Dedifferentiated amniotic fluid mesenchymal stem cell (primary cell): ENCODE data around the gene UNG.
"Not testable (repeated sequence)": the region's sequence is repeated elsewhere in the genome, so short reads cannot be mapped to it uniquely, and the experiment has no call there.

Experiments used
- DNase-seq: peaks from one replicate; pipeline ENCODE4 v3.0.0-alpha.2; 2016; ENCODE audit errors: extremely low spot score

Gene UNG

DNA sequence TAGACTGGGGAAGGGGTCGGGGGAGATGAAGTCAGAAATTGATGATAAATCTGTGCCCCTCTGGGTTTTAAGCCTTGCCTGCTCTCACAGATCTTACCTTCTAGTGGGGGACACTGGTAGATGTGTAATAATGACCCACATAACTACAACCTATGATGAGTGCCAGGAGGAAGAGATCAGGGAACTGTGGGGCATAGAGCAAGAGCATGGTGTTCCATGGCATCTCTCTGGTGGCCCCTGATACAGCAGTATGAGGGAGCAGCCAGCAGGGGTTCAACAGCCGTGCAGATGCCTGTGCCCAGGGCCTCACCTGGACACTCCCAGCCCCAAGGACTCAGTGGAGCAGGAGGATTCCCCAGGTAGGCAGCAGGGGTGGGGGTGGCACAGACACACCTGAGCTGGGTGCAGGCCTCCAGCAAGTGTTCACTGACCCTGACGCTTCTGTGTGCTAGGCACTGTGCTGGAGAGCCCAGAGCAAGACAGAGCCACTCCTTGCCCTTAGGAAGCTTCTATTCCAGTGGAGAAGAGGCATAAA lies 24.0 kb downstream of the UNG start:
- no peak for DNase-seq

DNA sequence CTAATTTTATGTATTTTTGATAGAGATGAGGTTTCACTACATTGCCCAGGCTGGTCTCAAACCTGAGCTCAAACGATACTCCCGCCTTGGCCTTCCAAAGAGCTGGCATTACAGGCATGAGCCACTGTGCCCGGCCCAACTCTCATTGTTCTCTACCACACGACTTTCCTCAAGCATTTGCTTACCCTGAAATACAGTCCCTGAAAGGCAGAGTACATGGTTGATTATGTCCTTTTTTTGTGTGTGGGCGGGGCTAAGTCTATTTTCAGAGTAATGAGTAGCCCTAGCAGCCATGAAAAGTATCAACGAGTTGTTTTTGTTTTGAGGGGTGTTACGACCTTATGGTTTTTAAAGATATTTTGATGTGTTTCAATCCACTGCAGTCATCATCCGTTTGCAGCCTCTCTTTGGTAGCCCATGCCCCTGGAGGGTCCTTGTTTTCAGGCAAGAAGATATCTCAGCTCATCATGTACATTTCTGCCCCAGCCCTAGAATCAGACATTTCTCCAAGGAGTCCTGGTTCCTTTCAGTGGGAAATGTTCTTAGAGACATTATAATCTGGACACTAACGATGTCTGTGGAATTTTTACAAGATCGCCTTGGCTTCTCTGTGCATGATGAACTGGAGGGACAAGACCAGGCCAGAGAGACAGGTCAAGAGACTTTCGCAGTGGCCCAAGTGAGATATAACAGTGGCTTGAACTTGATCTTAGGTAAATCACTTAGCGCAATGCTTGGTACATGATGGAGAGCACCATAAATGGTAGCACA lies 27.7 kb downstream of the UNG start:
- DNase-seq = no peak

DNA sequence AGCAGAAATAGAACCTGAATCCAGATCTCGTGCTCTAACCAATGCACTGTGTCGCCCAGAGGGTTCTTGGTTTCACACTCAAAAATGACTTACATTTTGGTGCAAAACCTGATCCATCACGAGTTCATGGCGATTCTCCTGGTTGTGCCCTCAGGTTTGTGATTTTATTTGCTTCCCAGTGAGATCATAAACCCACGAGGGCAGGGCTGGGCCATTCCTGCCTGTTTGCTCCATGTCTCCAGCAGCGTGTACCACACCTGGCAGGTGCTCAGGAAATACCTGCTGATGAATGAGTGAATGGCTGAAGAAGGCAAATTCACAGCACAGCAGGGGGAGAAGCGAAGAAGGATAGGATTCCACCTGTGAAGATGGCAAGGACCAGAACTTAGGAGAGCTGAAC lies 28.4 kb downstream of the UNG start:
- DNase-seq = no peak

DNA sequence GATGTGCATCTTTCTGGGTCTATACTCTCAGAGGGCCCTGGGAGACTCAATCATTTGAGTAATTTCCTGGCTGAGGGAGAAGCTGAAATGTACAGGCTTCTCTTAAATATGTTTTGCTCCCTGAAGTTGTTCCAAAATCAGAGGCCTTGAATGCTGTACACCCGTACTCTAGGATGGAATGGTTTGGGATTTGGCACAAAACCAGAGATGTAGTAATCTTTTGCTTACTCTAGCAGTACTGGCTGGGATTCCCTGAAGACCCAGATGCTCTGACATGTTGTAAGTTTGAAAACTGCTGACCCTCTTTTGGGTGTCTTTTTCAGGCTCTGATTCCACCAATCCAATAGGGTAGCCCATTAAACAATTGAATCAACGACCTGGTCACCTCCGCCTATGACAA lies 29.4 kb downstream of the UNG start:
- no peak for DNase-seq

DNA sequence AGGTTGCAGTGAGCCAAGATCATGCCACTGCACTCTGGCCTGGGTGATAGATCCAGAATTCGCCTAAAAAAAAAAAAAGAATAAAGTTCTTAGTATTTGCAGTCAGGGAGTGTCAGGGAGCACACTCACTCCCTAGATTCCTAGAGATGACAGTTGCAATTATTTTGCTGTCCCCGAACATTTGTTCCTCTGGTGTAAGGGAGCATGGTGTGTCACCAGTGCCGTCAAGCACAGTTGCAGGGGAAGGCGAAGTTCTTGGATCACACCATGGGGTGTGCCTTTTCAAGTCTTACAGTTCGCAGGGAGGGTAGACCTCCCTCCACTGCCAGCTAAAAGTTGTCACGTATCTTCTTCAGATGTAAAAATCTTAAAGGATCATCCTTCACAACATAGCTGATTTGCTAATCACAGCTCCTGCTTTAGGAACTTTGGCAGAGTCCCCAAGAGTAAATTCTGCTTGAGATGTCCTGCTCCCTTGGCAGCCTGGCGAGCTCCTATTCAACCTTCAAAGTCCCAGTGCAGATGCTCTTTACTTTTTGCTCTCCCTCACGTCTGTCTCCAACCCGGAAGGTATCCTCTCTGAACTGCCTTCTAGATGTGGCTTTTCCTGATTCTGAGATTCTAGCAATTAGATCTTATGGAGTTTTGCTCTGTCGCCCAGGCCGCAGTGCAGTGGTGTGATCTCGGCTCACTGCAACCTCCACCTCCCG lies 30.3 kb downstream of the UNG start:
- DNase-seq = no peak

DNA sequence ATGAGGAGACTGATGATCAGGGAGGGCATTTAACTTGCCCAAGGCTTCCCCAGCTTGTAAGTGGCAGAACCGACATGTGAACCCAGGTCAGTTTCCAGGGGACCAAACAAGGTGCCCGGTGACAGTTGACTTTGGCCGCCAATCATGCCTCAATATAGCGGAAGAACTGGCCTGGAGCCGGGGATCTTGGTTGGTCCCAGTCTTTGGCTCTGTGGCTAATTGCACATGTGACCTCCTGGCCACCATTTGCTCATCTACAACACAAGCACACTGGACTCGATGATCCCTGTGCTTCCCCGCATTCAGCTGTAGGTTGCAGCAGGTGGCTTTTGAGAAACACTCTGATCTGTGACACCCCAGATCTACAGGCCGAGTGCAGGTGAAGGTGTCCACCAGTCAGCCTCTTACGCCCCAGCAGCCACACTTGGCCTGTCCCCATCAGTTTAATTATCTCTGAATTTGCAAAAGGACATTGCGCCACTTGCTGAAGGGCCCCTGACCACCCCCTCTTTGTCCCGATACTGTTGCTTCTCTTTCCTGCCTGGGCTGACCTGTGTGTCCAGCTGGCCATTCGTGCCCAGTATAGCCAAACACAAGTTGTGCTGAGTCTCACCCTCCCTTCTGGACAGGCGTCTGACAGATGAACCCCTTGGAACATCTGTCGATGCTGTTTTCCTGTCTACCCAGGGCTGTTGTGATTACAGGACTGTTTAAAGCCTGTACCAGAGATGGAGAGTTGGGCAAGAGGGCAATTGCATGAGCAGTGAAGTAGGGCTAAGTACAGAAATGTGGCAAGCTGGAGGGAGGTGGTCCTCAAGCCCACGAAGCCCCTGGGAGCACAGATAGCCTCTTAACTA lies 33.1 kb downstream of the UNG start:
- no peak for DNase-seq

DNA sequence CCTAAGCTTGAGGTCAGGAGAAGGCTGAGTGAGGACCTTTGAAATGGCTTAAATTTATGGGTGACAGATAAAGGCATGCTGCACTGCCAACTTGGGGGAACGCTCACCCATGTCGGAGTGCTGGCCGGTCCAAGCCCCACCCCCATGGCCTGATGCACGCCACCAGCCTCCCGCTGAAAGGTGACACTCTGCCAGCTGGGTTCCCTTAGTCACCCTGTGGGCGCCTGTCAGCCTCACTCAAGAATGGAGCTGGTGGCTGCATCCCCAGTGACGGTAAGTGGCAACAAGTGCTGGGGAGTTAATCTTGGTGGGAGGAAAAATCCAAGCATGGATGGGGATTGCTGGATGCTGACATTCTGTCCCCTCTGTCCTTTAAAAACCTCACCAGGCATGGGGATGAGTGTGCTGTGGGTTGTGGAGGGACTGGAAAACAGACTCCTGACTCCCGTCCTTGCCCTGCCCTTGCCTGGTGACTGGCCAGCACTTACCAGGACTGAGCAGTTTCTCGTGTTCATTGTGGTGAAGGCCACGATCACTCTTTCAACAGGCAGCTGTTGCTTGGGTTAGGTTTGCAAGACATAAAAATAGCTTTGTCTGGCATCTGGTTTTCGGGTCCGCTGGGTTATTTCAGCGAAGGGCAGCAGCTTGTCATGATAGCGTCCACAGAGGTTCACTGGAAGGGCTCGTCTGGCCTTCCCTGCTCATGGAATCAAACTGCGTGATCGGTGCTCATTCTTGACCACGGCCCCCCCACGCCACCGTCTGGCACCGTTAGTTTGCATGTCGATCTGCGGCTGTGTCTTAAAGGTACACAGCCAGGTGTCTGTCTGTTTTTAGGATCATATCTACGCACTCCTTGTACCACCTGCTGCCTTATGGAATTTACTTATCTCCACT lies 34.0 kb downstream of the UNG start:
- no peak for DNase-seq

DNA sequence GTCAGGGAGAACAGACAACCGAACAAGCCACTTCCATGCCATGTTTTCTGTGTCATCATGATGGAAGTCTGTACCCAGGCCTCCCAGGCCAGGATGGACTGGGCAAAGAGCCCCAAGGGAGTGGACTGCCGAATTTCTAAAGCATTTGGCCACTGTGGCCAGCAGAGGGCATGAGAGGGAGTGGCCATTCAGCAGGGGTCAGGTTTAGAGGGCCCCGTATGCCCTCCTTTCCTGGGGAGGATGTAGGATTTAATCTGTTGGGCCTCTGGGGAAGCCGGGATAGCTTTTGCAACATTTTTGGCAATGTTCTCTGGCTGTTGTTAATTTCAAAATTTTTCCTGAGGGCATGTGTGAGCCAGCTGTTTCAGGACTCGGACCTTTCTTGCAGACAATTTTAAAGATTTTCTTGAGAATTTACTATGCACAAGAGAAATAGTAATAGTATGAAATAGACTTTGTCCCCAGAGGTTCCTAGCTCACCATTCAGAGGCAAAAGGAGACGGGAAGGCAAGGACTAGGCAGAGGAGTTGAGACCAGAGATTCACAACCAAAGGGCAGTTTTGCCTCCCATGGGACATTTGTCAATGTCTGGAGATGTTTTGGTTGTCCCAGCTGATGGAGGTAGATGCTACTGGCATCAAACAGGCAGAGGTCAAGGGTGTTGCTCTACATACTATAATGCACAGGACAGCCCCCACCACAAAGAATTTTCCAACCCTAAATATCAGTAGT lies 37.0 kb downstream of the UNG start:
- DNase-seq = peak; percentile 62

DNA sequence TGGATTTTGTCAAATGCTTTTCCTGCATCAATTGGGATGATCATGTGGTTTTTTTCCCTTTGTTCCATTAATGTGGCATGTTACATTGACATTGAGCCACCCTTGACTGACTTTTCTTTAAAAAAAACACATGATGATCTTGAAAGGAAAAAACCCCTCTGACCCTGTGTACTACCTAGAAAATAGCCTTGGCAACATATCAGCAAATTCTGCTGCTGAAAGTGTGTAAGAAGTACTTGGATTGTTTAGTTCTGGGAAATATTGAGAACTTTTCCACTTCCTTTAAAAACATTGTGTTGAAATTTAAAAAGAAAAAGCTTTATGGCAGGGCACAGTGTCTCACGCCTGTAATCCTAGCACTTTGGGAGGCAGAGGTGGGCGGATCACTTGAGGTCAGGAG lies 39.7 kb downstream of the UNG start:
- DNase-seq = no peak

DNA sequence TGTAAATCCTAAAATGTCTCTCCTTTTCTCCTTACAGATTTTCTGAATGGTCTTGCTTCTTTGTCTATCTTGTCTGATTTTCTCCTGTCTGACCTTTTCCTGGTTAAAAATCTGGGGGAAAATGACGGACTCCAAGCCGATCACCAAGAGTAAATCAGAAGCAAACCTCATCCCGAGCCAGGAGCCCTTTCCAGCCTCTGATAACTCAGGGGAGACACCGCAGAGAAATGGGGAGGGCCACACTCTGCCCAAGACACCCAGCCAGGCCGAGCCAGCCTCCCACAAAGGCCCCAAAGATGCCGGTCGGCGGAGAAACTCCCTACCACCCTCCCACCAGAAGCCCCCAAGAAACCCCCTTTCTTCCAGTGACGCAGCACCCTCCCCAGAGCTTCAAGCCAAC lies 42.0 kb downstream of the UNG start:
- DNase-seq = no peak

DNA sequence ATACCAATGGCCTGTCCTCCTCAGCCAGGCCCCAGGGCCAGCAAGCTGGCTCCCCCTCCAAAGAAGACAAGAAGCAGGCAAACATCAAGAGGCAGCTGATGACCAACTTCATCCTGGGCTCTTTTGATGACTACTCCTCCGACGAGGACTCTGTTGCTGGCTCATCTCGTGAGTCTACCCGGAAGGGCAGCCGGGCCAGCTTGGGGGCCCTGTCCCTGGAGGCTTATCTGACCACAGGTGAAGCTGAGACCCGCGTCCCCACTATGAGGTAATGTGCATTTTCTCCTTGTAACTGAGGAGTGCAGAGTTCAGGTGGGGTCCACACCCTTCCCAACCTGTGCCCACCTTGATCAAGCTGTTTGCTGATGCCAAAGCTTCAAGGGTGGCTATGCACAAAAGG lies 42.4 kb downstream of the UNG start:
- no peak for DNase-seq

DNA sequence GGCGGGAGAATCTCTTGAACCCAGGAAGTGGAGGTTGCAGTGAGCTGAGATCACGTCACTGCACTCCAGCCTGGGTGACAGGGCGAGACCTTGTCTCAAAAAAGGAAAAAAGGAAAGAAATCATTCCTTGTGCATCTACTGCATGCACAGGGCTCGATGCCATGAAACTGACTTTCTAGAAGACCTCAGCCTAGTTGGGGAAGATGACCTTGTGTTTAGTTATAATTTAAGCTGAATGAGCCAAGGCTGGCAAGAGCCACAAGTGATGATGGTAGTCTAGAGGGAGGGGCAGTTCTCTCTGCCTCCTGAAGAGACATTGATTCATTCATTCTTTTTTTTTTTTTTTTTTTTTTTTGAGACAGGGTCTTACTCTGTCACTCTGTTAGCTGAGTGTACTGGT lies 43.2 kb downstream of the UNG start:
- no peak for DNase-seq

DNA sequence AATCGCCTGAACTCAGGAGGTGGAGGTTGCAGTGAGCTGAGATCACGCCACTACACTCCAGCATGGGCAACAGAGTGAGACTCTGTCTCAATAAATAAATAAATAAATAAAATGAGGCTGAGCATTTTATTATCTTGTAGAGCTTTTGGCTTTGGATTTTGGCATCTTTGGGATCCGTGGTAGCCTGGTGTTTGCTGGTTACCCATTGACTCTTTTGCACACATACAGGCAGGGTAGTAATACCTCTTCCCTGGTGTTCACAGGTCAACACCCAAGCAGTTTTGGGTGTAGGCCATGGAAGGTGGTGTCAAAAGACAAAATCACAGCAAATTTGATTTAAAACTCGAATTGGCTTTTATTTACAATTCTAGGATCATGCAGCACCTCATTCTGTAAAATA lies 46.8 kb downstream of the UNG start:
- no peak for DNase-seq

DNA sequence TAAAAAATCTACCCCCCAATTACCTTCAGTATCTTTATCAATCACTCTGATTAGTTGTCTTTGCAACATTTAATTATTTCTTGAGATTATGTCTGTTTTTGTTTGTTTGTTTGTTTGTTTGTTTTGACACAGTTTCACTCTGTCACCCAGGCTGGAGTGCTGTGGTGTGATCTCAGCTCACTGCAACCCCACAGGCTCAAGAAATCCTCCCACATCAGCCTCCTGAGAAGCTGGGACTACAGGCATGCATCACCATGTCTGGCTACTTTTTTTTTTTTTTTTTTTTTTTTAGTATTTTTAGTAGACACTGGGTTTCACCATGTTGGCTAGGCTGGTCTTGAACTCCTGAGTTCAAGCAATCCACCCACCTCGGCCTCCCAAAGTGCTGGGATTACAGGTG lies 49.7 kb downstream of the UNG start:
- DNase-seq = not testable (repeated sequence)

DNA sequence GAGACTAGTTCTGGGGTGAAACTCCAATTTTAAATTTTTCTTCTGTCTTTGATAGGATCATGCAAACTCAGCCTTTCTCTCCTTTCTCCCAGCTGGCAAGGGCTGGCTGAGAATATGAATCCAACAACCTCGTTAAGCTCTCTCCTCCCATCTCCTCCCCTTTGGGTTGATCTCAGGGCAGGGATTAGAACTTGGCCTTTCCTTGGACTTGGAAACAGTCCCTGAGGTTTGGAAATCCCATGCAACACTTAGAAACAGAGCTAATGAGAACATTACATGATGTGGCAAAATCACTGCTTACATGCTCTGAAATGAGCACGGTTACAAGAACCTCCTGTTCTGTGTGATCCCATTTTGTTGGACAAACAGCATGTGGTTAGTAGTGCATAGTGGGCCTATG lies 50.6 kb downstream of the UNG start:
- DNase-seq = peak; percentile 94

DNA sequence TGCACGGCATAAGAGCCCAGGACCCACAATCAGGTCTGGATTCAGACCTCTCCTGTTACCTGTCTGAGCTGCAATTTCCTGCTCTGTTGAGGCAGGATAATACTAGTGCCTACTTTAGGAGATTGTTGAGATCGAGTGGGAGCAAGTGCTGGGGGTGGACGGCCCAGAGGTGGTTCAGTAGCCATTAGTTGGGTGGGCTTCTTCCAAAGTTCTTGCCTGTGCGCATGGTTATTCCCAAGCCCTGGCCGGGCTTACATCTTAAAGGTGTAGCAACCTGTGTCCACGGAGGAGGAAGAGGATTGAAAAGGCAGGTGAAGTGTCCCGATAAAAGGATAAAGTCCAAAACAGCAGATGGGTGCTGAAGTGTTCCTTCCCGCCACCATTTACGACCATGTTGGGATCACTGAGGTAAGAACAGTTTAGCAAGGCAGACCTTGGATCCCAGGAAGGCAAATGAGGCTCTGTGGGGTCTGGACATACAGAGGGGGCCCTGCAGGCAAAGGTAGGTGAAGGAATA lies 52.8 kb downstream of the UNG start:
- DNase-seq = no peak

DNA sequence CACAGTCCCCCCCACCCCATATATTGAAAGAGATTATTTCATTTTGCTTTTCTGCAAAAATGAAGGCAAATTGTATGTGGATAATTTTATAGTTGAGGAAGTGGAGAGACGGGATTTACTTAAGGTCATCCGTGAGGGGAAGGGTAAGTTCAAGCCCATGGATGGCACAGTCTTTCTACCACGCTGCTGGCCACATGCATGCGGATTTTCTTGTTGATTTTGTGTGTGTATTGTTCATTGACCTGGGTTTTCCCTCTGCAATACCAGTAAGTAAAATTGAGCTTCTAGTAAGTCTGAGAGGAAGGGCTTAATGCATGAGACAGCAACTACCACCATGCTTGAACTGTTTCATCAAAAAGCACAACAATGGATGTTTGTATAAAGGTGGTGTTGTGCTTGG lies 54.1 kb downstream of the UNG start:
- no peak for DNase-seq

DNA sequence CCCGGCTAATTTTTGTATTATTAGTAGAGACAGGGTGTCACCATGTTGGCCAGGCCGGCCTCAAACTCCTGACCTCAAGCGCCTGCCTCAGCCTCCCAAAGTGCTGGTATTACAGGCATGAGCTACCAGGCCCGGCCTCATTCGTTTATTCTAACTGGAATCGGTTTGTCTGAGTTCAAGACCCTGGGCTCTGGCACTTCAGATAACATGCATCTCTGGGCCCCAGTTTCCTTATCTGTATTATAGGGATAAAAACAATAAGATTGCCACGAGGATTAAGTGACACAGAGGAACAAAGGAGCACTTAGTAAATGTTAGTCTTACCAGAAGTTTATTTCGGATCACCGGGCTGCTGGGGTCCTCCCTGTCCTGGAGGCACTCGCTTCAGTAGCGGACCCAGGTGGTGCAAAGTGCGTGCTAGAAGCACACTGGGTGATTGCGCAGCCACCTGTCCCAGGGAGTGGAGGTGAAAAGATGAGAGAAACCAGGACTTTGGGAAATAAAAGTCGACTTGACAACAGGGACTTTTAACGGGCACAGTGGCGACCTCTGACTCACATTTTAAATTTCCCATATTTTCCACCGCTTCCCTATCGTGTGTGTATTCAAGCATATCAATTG lies 56.5 kb downstream of the UNG start:
- DNase-seq = no peak

DNA sequence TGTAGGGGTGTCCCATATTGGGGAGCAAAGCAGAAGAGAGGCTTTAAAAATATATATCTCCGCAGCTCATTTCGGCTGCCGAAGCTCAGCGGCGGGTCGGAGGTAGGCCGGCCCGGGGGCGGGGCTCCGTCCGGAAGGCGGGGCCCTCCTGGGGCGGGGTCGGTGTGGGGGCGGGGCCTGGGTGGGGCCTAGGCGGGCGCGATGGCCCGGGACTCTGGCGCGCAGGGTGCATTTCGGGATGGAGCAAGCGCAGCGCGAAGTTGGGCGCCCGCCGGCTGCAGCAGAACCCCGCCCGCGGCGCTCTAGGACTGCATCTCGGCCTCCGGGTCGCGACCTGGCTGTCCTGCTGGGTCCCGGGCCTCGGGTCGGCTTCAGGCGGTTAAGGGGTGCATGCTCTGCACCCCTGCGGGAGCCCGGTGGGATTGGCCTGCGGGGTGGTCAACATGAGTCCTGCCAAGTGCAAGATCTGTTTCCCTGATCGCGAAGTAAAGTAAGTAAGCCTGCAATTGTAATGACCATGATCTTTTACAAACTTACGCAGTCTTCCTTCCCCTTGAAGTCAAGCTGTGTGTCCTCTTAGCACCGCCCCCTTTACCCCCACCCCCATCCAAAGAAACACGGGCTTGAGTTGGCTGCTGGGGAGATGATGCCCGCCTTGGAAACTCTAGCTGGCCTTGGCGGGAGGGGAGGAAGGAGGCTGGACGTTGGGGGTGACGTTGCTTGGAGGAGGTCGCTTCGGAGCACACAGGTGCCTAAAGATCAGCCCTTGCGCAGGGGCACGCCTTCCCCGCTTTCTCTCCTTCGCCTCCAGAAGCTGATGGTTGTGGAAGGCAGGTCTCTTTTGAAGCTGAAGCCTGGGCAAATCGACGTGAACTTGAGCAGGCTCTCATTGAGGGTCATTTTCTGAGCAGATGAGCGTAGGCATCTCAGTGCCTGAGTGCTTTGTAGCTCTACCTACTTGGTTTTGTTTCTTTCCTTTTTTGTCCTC lies 57.3 kb downstream of the UNG start:
- DNase-seq = peak; percentile 52
